Measurements from ENCODE around the gene PTPRE.

PTPRE gene

DNA sequence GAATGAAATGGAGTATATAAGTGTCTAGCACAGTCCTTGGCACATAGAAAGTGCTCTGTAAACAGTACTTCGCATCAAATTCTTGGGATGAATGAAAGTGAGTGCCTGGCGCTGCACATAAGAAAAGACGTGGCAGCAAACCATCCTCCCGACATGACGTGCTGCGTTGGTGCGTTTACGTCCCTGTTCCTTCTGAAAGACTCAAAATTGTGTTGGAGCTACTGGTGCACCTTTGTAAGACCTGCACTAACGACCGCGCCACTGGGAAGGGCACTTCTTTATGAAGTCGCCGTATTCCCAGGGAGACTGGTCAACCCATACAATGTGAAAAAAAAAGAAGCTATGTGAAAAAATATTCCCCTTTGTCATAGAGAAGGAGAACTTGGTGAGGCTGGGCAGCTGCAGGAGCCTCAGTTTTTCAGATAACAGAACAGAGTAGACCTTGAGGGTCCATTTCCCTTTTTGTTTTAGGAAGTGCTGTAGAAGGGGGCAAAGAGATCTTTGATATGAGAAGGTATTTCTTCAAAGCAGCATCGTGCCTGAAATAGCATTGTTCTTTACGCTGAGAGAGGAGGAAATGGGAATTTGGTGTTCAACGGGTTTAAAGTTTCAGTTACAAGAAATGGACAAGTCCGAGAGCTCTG, 91.7 kb downstream of the PTPRE start:
- Histone ChIP-seq H3K79me2 (ENCODE audit: control insufficient read depth, low read length) (no peaks in the 10 kb centered on the region), H3K9me2 (replicated peaks; ENCODE audit: control insufficient read depth, low read length) (no peaks in the 10 kb centered on the region), H3K27me3 (ENCODE audit: control insufficient read depth, low read length) (0 out of 2 replicates have a peak, but pooled peaks cover 7% of the 10 kb centered on the region), H3K36me3 (ENCODE audit: control insufficient read depth, low read length) (no peaks in the 10 kb centered on the region), H3K4me2 (ENCODE audit: low read length) (no peak overlapping the region), H4K20me1 (ENCODE audit: control insufficient read depth, insufficient read depth, low read depth, low read length) (no peaks in the 10 kb centered on the region), H3K4me1 (ENCODE audit: control insufficient read depth, low read length) (no peaks in the 10 kb centered on the region), H3K27ac (ENCODE audit: low read depth, low read length) (no peak overlapping the region), H3F3A (ENCODE audit: control insufficient read depth, insufficient read depth) (no peaks in the 10 kb centered on the region), H3K4me3 (ENCODE audit: low read length) (no peak overlapping the region), H3K9me3 (ENCODE audit: control insufficient read depth, insufficient read depth, low read length) (no peaks in the 10 kb centered on the region)
- TF ChIP-seq EZH2phosphoT487 (IDR thresholded peaks at IDR 0.05; ENCODE audit: borderline replicate concordance, low read length): no peak
- TF ChIP-seq, protein P1, sequence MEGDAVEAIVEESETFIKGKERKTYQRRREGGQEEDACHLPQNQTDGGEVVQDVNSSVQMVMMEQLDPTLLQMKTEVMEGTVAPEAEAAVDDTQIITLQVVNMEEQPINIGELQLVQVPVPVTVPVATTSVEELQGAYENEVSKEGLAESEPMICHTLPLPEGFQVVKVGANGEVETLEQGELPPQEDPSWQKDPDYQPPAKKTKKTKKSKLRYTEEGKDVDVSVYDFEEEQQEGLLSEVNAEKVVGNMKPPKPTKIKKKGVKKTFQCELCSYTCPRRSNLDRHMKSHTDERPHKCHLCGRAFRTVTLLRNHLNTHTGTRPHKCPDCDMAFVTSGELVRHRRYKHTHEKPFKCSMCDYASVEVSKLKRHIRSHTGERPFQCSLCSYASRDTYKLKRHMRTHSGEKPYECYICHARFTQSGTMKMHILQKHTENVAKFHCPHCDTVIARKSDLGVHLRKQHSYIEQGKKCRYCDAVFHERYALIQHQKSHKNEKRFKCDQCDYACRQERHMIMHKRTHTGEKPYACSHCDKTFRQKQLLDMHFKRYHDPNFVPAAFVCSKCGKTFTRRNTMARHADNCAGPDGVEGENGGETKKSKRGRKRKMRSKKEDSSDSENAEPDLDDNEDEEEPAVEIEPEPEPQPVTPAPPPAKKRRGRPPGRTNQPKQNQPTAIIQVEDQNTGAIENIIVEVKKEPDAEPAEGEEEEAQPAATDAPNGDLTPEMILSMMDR (IDR thresholded peaks at IDR 0.05; ENCODE audit: low read depth, low read length, poor library complexity, severe bottlenecking): no peak

DNA sequence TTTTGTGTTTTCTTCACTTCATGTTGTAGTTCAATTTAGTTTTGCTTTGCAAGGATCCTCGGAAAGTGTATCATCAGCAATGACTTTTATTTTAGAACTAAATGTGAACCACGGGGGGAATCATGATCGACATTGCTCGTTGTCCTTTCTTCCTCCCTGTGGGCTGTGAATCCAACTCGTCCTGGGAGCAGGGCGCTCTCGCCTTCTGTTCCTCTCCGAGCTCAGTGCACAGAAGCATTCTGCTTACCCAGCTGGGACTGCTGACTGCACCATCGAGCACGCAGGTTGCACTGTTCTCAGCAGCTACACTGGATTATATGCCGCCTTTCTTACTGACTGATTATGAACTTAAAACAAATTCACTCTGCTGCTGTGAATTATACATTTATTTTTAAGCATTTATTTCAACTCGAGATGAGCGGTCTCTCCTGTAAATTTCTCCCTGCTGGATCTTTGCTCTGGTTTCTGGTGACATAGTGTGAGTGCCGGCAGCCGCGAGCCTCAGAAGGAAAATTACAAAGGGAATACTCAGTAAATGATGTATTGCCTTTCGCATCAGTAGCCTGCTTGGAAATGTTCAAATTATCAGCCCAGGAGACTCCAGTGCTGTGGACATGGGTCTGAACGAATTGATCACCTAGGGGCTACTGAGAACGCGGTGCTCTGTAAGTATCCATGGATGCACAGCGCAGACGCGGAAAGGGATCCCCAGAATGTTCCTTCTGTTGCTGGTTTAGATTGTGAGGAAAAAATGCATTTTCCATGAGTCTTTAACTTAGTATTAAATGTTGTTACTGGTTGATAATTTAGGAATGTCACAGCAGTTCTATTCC, 92.6 kb downstream of the PTPRE start:
- Histone ChIP-seq H3K27ac (ENCODE audit: low read depth, low read length) (no peak overlapping the region), H3K9me2 (replicated peaks; ENCODE audit: control insufficient read depth, low read length) (no peaks in the 10 kb centered on the region), H3K27me3 (ENCODE audit: control insufficient read depth, low read length) (0 out of 2 replicates have a peak, but pooled peaks cover 2% of the 10 kb centered on the region), H3F3A (ENCODE audit: control insufficient read depth, insufficient read depth) (no peaks in the 10 kb centered on the region), H3K4me1 (ENCODE audit: control insufficient read depth, low read length) (no peaks in the 10 kb centered on the region), H3K36me3 (ENCODE audit: control insufficient read depth, low read length) (no peaks in the 10 kb centered on the region), H4K20me1 (ENCODE audit: control insufficient read depth, insufficient read depth, low read depth, low read length) (no peaks in the 10 kb centered on the region), H3K9me3 (ENCODE audit: control insufficient read depth, insufficient read depth, low read length) (no peaks in the 10 kb centered on the region), H3K4me2 (ENCODE audit: low read length) (no peak overlapping the region), H3K4me3 (ENCODE audit: low read length) (no peak overlapping the region), H3K79me2 (ENCODE audit: control insufficient read depth, low read length) (no peaks in the 10 kb centered on the region)
- TF ChIP-seq, protein P1 (IDR thresholded peaks at IDR 0.05; ENCODE audit: low read depth, low read length, poor library complexity, severe bottlenecking): no peak
- TF ChIP-seq EZH2phosphoT487 (IDR thresholded peaks at IDR 0.05; ENCODE audit: borderline replicate concordance, low read length): no peak

DNA sequence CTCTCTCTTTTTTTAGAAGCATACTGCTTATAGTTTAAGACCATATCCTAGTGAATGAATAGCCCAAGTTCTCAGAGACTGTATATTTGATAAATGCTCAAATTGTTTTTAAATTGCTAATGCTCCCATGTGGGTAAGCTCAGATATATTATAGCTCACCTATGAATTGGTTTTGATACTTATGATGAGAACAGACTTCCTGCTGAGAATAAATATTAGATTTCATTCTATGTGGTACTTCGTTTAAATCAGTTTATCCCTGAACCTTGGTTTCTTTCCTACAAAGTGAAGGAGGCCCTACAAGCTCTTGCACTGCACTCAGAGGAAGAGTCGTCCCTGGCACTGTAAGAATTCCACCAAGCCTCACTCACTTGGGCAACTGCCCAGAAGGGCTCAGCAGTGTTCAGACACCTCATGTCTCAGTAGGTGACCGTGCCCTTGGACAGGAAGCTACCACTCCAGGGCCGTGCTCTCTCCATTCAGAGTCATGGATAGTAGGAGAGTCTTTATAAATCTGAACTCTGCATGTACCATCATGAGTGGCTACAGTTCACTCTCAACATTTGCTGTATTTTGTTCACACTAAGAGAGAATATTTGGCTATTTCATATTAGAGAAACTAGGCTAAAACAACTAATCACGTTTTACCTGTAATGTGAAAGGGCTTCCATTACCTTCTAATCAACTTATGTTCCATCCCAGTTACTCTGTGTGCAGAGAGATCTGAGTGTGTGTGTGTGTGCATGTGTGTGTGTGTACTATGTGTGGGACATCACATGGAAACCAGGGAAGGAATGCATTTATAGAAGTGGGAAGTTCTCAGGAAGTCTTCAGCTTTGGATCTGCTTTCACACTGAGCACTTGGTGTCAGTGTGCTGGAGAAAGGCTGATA, 93.8 kb downstream of the PTPRE start:
- Histone ChIP-seq H3F3A (ENCODE audit: control insufficient read depth, insufficient read depth) (no peaks in the 10 kb centered on the region), H3K9me2 (replicated peaks; ENCODE audit: control insufficient read depth, low read length) (no peaks in the 10 kb centered on the region), H4K20me1 (ENCODE audit: control insufficient read depth, insufficient read depth, low read depth, low read length) (no peaks in the 10 kb centered on the region), H3K4me3 (ENCODE audit: low read length) (no peak overlapping the region), H3K4me2 (ENCODE audit: low read length) (no peak overlapping the region), H3K9me3 (ENCODE audit: control insufficient read depth, insufficient read depth, low read length) (no peaks in the 10 kb centered on the region), H3K79me2 (ENCODE audit: control insufficient read depth, low read length) (no peaks in the 10 kb centered on the region), H3K27me3 (ENCODE audit: control insufficient read depth, low read length) (no peaks in the 10 kb centered on the region), H3K27ac (ENCODE audit: low read depth, low read length) (no peak overlapping the region), H3K36me3 (ENCODE audit: control insufficient read depth, low read length) (no peaks in the 10 kb centered on the region), H3K4me1 (ENCODE audit: control insufficient read depth, low read length) (no peaks in the 10 kb centered on the region)
- no peak for TF ChIP-seq EZH2phosphoT487 (IDR thresholded peaks at IDR 0.05; ENCODE audit: borderline replicate concordance, low read length)
